ENCODE data around the gene GNAT3.

- no peak for TF ChIP-seq CTCF (conservative IDR thresholded peaks at IDR 0.05; ENCODE audit: low read depth, low read length)
- no peak for TF ChIP-seq EZH2 (IDR thresholded peaks at IDR 0.05; ENCODE audit: borderline replicate concordance, low read depth, low read length, poor library complexity, severe bottlenecking)
Measured at GRCh38 chr7:80548840-80549530, 37.1 kb upstream of the GNAT3 start.

Measured in A673 (cell line).